HepG2 (cell line): ENCODE measurements around the gene SCNM1. TPM values are rescaled to one million over a fixed set of nuclear protein-coding genes. Genes with fewer than 3 reads are reported as not detected.

Source experiments
- CCAR2 ChIP-seq: fragments of 200-400 bp; formaldehyde crosslinking; optimal IDR thresholded peaks from 2 replicates; pipeline ENCODE3; 2018; ENCODE audit warnings: low read depth, mild to moderate bottlenecking, low read length, moderate library complexity
- HDAC2 ChIP-seq: sonication (generic); formaldehyde crosslinking; IDR thresholded peaks from 2 replicates; pipeline ENCODE4 v1.4.0; 2020; ENCODE audit warnings: missing genetic modification reagents
- HOXA7 ChIP-seq: sonication (generic); formaldehyde crosslinking; IDR thresholded peaks from 2 replicates; pipeline ENCODE4 v1.8.1; 2022; ENCODE audit warnings: mild to moderate bottlenecking, missing genetic modification reagents, moderate library complexity
- JARID2 ChIP-seq: sonication (generic); formaldehyde crosslinking; IDR thresholded peaks from 2 replicates; pipeline ENCODE4 v1.8.1; 2023; ENCODE audit warnings: missing genetic modification reagents, inconsistent platforms; ENCODE audit not compliant: insufficient replicate concordance
- KAT8 ChIP-seq: IDR thresholded peaks from 2 replicates; pipeline ENCODE4 v1.6.1; 2016; ENCODE audit warnings: missing genetic modification reagents, missing compliant biosample characterization
- NR2C2 ChIP-seq: sonication (generic); formaldehyde crosslinking; IDR thresholded peaks from 2 replicates; pipeline ENCODE4 v1.4.0; 2020; ENCODE audit warnings: missing genetic modification reagents, mild to moderate bottlenecking, moderate library complexity, borderline replicate concordance
- TEF ChIP-seq: sonication (generic); formaldehyde crosslinking; IDR thresholded peaks from 2 replicates; pipeline ENCODE4 v1.5.0; 2020; ENCODE audit warnings: missing genetic modification reagents
- TMF1 ChIP-seq: sonication (generic); formaldehyde crosslinking; IDR thresholded peaks from 2 replicates; pipeline ENCODE4 v1.8.1; 2022; ENCODE audit warnings: low read depth, missing genetic modification reagents
- ZBED4 ChIP-seq: sonication (generic); formaldehyde crosslinking; IDR thresholded peaks from 2 replicates; pipeline ENCODE4 v1.4.0; 2020; ENCODE audit warnings: missing genetic modification reagents, borderline replicate concordance
- ZNF10 ChIP-seq: sonication (generic); formaldehyde crosslinking; IDR thresholded peaks from 2 replicates; pipeline ENCODE4 v1.4.0; 2020; ENCODE audit warnings: mild to moderate bottlenecking, low read depth, missing genetic modification reagents, borderline replicate concordance
- ZNF33B ChIP-seq: sonication (generic); formaldehyde crosslinking; IDR thresholded peaks from 2 replicates; pipeline ENCODE4 v1.5.1; 2020; ENCODE audit warnings: mild to moderate bottlenecking, missing genetic modification reagents
- ZNF432 ChIP-seq: sonication (generic); formaldehyde crosslinking; IDR thresholded peaks from 2 replicates; pipeline ENCODE4 v1.5.0; 2020; ENCODE audit warnings: missing genetic modification reagents, mild to moderate bottlenecking, borderline replicate concordance
- ZNF703 ChIP-seq: sonication (generic); formaldehyde crosslinking; IDR thresholded peaks from 2 replicates; pipeline ENCODE4 v1.5.1; 2020; ENCODE audit warnings: missing genetic modification reagents, mild to moderate bottlenecking, moderate library complexity, borderline replicate concordance
- ZNF704 ChIP-seq: sonication (generic); formaldehyde crosslinking; IDR thresholded peaks from 2 replicates; pipeline ENCODE4 v1.8.1; 2023; ENCODE audit warnings: mild to moderate bottlenecking, inconsistent platforms, moderate library complexity, missing genetic modification reagents, borderline replicate concordance
- polyA plus RNA-seq, 8 experiments: library from polyadenylated mRNA; depleted of rRNA in 3 of 8; stranded (reverse) in 7 of 8; unstranded in 1 of 8; fragments of >200 nt; fragmentation: Illumina TruSeq in 4 of 8; extraction: Trizol in 4 of 8; gene quantifications; 2 replicates each; pipeline versions ENCODE4 v1.2.1 to v1.2.3, GENCODE V29; 2011 to 2016; ENCODE audit warnings: low read depth in 4 of 8, missing spikeins in 1 of 8, mixed read lengths in 1 of 8; ENCODE audit not compliant: insufficient read depth in 1 of 8
- total RNA-seq, 5 experiments: library from RNA; depleted of rRNA; stranded (reverse); fragments of >200 nt; fragmentation: Illumina TruSeq; extraction: Trizol; gene quantifications; 2 replicates each; pipeline ENCODE4 v1.2.3, GENCODE V29; 2016; ENCODE audit warnings: low read depth in 1 of 5
- TF ChIP-seq, protein P1 (sequence below): sonication (generic); formaldehyde crosslinking; IDR thresholded peaks from 2 replicates; pipeline ENCODE4 v1.4.0; 2020; ENCODE audit warnings: missing genetic modification reagents
- TF ChIP-seq, protein P2 (sequence below): sonication (generic); formaldehyde crosslinking; IDR thresholded peaks from 2 replicates; pipeline ENCODE4 v1.8.1; 2023; ENCODE audit warnings: missing genetic modification reagents, mild to moderate bottlenecking, borderline replicate concordance

Gene SCNM1
- total and polyA plus RNA-seq, 2 of the 13 experiments (the other 11 are each of a cell fraction or from before 2014, with no cell fraction given) = 16.3 to 31.5 TPM

DNA sequence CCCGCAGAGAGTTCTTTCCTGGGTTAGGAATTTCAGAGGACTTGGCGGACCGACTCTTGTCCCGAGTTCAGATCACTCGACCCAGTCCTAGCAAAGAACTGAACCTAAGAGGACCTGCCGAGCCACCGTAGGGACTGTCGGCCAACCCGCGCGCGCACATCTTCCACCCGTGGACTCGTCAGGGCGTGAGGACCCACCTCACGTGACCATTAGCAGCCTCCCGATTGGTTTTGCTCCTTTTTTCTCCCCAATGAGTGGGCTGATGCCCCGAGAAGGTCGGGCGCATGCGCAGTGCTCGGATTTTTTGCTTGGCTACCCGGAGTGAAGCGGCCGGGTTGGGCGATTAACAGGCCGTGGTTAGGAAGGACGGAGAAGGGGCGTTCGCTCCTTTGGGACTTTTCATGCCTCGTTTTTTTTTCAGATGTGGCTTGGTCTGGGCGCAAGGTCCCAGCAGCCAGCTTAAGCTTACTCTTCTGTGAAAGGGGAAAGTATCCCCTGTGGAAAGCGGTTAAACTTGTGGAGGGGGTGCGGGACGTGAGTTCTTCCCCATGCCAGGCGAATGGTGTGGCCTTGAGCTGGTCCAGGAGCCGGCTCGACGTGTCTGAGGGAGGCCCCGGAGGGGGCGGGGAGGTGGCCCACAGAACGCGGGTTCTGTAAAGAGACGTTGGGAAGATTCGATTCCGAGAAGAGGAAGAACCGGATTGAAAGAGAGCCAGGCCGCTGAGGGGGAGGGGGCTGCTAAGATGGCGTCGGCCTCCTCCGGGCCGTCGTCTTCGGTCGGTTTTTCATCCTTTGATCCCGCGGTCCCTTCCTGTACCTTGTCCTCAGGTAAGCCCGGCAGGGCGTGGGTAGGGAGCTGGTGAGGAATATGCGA is 32.5 kb downstream of the SCNM1 start, which contains the start of gene PIP5K1A (continued):
- TF ChIP-seq ZBED4 (no peak), ZNF432 (CRISPR knock-in tag) (no peak), TMF1 (CRISPR knock-in tag) (no peak), ZNF33B (no peak; the same call in 1 of the 2 replicates), HOXA7 (no peak), ZNF10 (CRISPR knock-in tag) (no peak), JARID2 (CRISPR knock-in tag) (no peak), NR2C2 (CRISPR knock-in tag) (peak; percentile 80), CCAR2 (no peak), ZNF703 (CRISPR knock-in tag) (no peak), ZNF704 (CRISPR knock-in tag) (no peak), TEF (CRISPR knock-in tag) (no peak; the same call in 1 of the 2 replicates), HDAC2 (CRISPR knock-in tag) (peak; percentile 88), KAT8 (CRISPR knock-in tag) (peak; percentile 59; the same call in 1 of the 2 replicates)
- TF ChIP-seq, protein P1, sequence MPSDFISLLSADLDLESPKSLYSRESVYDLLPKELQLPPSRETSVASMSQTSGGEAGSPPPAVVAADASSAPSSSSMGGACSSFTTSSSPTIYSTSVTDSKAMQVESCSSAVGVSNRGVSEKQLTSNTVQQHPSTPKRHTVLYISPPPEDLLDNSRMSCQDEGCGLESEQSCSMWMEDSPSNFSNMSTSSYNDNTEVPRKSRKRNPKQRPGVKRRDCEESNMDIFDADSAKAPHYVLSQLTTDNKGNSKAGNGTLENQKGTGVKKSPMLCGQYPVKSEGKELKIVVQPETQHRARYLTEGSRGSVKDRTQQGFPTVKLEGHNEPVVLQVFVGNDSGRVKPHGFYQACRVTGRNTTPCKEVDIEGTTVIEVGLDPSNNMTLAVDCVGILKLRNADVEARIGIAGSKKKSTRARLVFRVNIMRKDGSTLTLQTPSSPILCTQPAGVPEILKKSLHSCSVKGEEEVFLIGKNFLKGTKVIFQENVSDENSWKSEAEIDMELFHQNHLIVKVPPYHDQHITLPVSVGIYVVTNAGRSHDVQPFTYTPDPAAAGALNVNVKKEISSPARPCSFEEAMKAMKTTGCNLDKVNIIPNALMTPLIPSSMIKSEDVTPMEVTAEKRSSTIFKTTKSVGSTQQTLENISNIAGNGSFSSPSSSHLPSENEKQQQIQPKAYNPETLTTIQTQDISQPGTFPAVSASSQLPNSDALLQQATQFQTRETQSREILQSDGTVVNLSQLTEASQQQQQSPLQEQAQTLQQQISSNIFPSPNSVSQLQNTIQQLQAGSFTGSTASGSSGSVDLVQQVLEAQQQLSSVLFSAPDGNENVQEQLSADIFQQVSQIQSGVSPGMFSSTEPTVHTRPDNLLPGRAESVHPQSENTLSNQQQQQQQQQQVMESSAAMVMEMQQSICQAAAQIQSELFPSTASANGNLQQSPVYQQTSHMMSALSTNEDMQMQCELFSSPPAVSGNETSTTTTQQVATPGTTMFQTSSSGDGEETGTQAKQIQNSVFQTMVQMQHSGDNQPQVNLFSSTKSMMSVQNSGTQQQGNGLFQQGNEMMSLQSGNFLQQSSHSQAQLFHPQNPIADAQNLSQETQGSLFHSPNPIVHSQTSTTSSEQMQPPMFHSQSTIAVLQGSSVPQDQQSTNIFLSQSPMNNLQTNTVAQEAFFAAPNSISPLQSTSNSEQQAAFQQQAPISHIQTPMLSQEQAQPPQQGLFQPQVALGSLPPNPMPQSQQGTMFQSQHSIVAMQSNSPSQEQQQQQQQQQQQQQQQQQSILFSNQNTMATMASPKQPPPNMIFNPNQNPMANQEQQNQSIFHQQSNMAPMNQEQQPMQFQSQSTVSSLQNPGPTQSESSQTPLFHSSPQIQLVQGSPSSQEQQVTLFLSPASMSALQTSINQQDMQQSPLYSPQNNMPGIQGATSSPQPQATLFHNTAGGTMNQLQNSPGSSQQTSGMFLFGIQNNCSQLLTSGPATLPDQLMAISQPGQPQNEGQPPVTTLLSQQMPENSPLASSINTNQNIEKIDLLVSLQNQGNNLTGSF (CRISPR knock-in tag) = no peak
- TF ChIP-seq, protein P2, sequence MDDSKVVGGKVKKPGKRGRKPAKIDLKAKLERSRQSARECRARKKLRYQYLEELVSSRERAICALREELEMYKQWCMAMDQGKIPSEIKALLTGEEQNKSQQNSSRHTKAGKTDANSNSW (CRISPR knock-in tag) = peak; percentile 27; the same call in 1 of the 2 replicates
